ENCODE measurements around the gene SLC6A13.

Gene SLC6A13

DNA sequence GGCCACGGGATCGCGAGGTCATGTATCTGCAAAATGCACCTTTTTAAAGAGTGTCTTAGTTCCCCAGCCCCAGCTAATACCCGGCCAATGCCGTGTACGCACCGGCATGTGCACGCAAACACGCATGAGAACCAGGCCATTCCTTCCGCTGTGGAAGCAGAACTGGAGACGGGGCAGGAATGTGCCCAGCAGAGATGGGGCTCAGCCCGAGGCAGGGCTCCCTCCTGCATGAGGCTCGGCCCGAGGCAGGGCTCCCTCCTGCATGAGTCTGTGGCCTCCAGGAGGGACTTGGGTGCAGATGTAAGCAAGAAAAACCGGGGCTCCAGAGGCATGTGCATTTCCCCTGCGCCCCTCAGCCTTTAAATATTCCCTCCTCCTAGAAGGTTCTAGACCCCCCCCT is 86.9 kb downstream of the SLC6A13 start:
- no peak for FAIRE-seq

DNA sequence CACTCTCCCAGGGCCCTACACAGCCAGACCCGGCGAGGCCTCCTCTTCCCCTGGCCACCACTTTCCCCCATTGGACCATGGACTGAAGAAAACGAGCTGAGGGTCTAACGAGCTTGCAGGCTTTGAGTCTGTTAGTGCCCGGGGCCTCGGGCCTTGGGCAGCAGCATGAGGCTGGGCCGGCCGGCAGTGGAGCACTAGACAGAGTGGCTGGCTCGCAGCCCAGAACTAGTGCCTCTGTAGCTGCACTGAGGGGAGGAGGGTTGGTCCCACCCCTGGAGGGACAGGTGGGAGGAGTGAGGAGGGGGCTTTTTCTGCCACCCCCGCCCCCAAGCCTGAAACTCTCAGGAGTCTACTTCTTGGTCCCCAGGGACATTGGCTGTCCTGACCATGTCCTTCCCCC is 87.4 kb downstream of the SLC6A13 start:
- no peak for FAIRE-seq

DNA sequence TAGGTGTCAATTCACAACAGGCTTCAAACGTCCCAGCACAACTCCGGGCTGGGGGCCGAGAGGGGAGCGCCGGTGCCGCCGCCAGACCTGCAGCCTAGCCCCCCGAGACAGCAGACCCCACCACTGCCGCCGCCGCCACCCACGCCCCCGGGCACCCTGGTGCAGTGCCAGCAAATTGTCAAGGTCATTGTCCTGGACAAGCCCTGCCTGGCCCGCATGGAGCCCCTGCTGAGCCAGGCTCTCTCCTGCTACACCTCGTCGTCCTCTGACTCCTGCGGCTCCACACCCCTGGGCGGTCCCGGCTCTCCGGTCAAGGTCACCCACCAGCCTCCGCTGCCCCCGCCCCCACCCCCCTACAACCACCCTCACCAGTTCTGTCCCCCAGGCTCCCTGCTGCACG is 88.0 kb downstream of the SLC6A13 start:
- no peak for FAIRE-seq

DNA sequence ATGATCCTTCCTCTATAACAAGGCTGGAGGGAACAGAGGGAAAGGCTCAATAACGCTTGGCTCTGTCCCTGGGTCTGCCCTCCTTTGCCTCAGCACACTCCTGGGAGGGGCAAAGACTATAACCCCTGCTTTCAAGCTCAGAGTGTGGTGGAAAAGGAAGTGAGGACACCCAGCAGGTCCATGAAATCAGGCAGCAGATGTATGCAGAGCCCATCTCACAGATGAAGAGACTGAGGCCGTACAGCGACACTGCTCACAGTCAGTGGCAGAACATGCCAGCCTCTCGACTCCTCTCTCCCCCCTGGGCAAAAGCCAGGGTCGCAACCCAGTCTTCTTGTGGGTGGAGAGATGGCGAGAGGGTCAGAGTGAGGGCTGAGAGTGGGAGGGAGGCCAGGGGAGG is 88.5 kb downstream of the SLC6A13 start:
- no peak for FAIRE-seq

DNA sequence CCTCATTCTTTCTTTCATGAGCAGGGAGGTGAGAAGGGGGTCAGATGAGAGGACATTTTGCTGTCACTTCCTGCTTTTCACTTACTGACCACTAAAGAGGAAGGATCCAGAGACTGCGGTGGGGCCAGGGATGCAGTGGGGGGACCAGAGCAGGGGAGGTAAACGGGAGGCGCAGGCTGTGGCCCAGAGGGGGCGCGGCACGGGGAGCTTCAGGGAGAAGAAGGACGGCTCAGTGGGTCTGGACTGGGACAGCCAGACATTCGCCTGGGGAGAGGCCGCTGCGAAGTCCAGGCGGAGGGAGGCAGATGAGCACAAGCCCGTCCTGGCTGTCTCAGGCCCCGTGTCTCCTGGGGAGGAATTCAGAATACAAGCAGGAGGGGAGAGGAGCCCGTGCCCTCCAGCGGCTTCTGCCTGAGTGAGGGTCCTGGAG is 89.9 kb downstream of the SLC6A13 start:
- no peak for FAIRE-seq

DNA sequence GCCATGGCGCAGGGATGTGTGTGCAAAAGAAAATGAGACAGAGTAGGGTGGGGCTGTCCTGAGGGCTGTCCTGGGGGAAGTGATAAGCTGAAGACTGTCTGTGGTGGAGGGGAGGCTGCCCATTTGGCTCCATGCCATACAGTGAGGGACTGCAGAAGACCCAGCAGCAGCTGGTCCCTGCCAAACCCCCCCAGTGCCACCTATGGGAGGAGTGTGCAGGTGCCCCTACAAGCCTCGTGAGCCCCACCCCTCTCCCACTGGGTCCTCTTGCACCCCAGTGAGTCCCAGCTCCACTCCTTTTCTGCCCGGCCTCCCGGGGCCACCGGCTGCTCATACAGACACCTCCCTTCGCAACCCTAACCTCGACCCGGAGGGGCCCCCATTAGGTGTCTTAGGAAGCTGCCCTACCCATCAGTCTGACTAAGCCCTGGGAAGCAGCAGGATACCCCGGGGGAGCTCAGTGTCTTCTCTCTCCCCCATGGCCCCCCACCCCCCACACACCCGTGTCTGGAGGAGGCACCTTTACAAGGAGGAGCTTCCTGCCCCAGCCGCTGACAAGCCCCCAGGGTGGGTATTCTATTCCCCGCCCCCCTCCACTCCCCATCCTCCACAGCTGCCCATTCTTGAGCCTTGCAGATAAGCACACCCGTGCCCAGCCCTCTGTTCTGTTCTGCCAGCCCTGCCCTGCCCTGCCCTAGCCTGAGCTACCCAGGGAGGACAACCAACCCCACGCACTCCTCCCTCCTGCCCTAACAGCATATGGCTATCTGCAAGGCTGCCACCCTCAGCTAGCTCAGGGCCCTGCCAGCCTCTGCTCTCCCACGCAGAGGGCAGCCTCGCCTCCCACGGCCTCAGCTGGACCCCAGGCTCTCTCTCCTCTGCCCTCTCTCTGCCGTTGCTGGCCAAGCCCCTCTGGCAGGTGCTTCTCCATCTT is 90.6 kb downstream of the SLC6A13 start:
- no peak for FAIRE-seq

DNA sequence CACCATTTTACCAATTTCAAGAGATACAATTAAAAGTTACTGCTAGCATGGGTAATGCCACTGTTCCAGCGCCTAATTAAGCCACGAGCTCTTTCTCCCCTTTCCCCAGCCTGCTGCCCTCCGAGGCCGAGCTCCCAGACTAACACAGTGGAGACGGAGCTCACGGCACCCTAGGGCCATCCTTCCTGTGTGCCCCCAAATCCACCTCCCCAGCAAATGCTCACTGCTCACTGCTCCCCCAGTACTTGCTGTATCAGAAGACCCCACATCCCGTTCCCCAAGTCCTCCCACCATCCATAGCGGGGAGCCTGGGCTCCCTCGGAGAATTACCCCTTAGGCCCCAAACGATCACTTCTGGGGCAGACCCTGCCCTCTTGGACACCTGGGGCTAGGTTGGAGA is 91.4 kb downstream of the SLC6A13 start:
- FAIRE-seq: no peak
